BJ (cell line): ENCODE measurements around the gene RANBP3. TPM values are rescaled to one million over a fixed set of nuclear protein-coding genes. Genes with fewer than 3 reads are reported as not detected.
"Not testable (repeated sequence)": the region's sequence is repeated elsewhere in the genome, so short reads cannot be mapped to it uniquely, and the experiment has no call there.

Experiments used
- CTCF ChIA-PET: fragments of 350-600 bp; formaldehyde crosslinking; extraction: SDS; loops from one replicate; lab custom pipeline; 2021; ENCODE audit warnings: antibody characterized with exemption, inconsistent platforms; lab: Yijun Ruan, JAX
- POLR2A ChIA-PET: fragments of 300-600 bp; sonication (Branson Sonifier 250); formaldehyde crosslinking; extraction: SDS; loops from one replicate; lab custom pipeline; 2021; ENCODE audit warnings: antibody characterized with exemption; lab: Charles Lee
- DNase-seq: peaks from one replicate; pipeline ENCODE4 v3.0.0-alpha.2; 2011; ENCODE audit warnings: low read depth
- H3K27me3 ChIP-seq: 2 replicates; pipeline ENCODE4 v1.6.0; 2011; ENCODE audit warnings: low read length; ENCODE audit not compliant: control insufficient read depth, insufficient read depth
- H3K36me3 ChIP-seq: 2 replicates; pipeline ENCODE4 v1.5.1; 2011; ENCODE audit warnings: low read length; ENCODE audit not compliant: control insufficient read depth, insufficient read depth
- H3K4me3 ChIP-seq: 2 replicates; pipeline ENCODE4 v1.5.1; 2011; ENCODE audit warnings: low read depth, mild to moderate bottlenecking, control low read depth, low read length
- polyA plus RNA-seq: library from polyadenylated mRNA; depleted of rRNA; stranded (reverse); fragments of >200 nt; gene quantifications from 2 replicates; pipeline ENCODE4 v1.2.3, GENCODE V29; 2011
- TF ChIP-seq, protein P1 (sequence below): IDR thresholded peaks from 2 replicates; pipeline ENCODE4 v1.5.1; 2011; ENCODE audit warnings: low read depth, mild to moderate bottlenecking, control low read depth, inconsistent platforms, low read length, moderate library complexity; ENCODE audit not compliant: insufficient read depth

The RANBP3 gene
- polyA plus RNA-seq, 1 experiment: 68.6 TPM

DNA sequence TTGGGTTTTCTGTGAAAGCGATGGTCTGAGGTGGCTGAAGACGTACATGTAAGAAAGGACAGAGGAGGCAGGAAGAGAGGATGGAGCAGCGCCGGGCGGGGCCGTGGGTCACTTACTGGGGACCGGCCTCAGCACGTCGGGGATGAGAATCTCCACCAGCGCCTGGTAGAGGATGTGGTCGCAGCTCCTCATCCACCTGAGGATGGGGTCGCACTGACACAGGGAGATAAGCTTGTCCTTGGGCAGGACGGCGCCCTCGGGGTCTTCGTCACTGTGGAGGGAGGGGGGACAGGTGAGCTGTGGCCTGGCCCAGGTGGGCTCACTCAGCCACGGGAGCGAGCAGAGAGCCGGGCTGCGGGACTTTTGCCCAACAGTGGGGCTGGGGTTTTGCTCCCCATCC, 29.0 kb upstream of the RANBP3 start:
- CTCF ChIA-PET: interaction anchor here (1.4 to 2.1 kb wide), 3 partner anchors 16 to 119 kb away, joined by 4 to 7 read pairs (median 4); no protein-coding TSS in a partner anchor
- POLR2A ChIA-PET: no interaction called here
- Histone ChIP-seq H3K4me3 (no peak overlapping the region), H3K36me3 (peaks cover 7% of the 10 kb centered on the region), H3K27me3 (no peaks in the 10 kb centered on the region)
- TF ChIP-seq, protein P1, sequence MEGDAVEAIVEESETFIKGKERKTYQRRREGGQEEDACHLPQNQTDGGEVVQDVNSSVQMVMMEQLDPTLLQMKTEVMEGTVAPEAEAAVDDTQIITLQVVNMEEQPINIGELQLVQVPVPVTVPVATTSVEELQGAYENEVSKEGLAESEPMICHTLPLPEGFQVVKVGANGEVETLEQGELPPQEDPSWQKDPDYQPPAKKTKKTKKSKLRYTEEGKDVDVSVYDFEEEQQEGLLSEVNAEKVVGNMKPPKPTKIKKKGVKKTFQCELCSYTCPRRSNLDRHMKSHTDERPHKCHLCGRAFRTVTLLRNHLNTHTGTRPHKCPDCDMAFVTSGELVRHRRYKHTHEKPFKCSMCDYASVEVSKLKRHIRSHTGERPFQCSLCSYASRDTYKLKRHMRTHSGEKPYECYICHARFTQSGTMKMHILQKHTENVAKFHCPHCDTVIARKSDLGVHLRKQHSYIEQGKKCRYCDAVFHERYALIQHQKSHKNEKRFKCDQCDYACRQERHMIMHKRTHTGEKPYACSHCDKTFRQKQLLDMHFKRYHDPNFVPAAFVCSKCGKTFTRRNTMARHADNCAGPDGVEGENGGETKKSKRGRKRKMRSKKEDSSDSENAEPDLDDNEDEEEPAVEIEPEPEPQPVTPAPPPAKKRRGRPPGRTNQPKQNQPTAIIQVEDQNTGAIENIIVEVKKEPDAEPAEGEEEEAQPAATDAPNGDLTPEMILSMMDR: no peak
- no peak for DNase-seq

DNA sequence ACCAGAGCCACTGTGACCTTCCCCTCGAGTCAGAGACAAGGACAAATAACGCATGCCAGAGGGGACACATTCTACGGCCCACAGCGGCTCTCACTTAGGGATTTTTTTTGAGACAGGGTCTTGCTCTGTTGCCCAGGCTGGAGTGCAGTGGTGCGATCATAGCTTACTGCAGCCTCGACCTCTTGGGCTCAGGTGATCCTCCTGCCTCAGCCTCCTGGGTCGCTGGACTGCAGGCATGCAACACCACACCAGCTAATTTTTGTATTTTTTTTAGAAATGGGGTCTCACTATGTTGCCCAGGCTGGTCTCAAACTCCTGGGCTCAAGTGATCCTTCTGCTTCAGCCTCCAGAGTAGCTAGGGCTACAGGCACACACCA, 28.1 kb upstream of the RANBP3 start:
- CTCF ChIA-PET: interaction anchor here (0.7 to 2.1 kb wide), 3 partner anchors 11 to 119 kb away, joined by 3 to 9 read pairs (median 4); no protein-coding TSS in a partner anchor
- H3K4me3 ChIP-seq, H3K27me3 ChIP-seq, H3K36me3 ChIP-seq, DNase-seq, POLR2A ChIA-PET: not testable (repeated sequence)

DNA sequence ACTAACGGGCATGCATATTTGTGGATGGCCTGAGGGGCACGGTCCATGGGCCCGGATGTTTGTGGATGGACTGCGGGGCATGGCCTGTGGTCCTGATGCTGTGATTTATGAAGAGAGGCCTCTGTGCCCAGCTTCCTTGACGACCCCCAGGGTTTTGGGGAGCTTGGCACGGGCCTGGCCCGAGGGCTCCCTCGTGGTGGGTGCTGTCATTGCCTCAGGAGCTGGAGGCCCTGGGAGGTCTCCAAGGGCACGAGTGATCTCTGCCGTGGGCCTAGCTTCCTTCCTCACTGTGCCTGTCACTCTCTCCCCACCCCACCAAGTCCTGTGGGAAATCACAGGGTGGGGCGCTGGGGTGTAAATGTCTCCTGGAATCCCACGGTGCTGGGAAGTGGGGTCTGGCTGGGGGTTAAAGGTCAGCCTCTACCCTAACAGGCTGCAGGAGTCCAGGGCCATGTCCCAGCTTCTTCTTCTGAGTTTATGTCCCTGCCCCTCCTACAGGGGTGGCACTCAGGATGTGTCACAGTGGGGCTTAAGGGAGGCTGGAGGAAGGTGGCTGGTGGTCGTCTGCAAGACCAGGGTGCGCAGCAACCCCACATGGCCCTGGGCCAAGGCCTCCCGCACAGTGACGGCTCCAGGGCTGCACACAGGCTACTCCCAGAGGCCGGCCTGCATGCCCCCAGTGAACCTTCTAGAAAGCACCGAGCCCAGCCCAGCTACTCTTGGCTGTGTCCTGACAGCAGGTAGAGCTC, 27.6 kb upstream of the RANBP3 start:
- DNase-seq: no peak
- H3K36me3 ChIP-seq: peaks cover 8% of the 10 kb centered on the region
- CTCF ChIA-PET: interaction anchor here (0.7 to 2.1 kb wide), 3 partner anchors 11 to 120 kb away, joined by 3 to 9 read pairs (median 4); no protein-coding TSS in a partner anchor
- H3K27me3 ChIP-seq: no peaks in the 10 kb centered on the region
- POLR2A ChIA-PET: no interaction called here
- H3K4me3 ChIP-seq: no peak overlapping the region
- TF ChIP-seq, protein P1: no peak

DNA sequence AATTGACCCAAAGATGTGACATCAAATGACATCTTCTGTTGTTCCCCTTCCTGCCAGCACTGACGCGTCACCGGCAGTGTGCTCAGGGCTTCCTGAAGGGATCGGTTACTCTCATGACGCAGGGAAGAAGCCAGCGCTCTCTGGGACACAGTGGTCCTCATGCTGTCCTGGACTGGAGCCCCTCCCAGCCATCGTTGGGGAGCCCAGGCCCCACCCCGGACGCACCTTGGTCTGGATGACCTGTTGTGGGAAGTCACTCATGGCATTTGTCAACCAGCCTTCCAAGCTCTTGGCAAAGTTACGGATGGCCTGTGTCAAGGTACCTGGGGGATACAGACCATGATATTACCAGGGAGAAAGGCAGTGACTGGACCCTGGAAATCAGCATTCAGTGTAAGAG, 26.0 kb upstream of the RANBP3 start:
- Histone ChIP-seq H3K36me3 (peaks cover 5% of the 10 kb centered on the region), H3K4me3 (no peak overlapping the region), H3K27me3 (no peaks in the 10 kb centered on the region)
- ChIA-PET POLR2A (no interaction called here), CTCF (interaction anchor here (2.1 kb wide), 1 partner anchor 18 kb away, joined by 9 read pairs; no protein-coding TSS in a partner anchor)
- no peak for DNase-seq
- TF ChIP-seq, protein P1: no peak

DNA sequence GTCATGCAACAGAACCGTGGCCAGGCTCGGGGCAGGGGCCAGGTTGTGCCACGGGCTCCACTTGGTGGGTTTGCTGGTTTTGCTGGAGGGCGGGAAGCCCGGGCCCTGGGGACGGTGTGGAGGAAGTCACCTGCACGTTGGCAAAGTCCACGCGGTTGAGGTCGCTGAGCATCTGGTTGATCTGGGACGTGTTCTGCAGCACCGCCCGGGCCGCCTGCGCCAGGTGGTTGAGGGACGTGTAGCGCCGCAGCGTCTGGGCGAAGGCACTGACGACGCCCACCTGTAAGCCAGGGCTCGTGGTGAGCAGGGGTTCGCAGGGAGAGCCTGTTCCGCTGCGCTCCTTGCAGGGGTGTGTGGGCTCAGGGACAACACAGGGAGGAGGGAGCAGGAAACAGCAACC, 24.7 kb upstream of the RANBP3 start:
- Histone ChIP-seq H3K36me3 (peaks cover 5% of the 10 kb centered on the region), H3K4me3 (no peak overlapping the region), H3K27me3 (no peaks in the 10 kb centered on the region)
- TF ChIP-seq, protein P1: no peak
- DNase-seq: no peak
- CTCF ChIA-PET: interaction anchor here (1.7 kb wide), 1 partner anchor 20 kb away, joined by 6 read pairs; no protein-coding TSS in a partner anchor
- POLR2A ChIA-PET: no interaction called here
